HepG2 (cell line): ENCODE measurements around the gene RNF126. TPM values are rescaled to one million over a fixed set of nuclear protein-coding genes. Genes with fewer than 3 reads are reported as not detected.

ENCODE experiments used
- ATAC-seq: fragments of 200-7000 bp; cut with Tn5 transposase; 3 replicates; pipeline ENCODE4 v1.9.1; 2020; ENCODE audit warnings: mild to moderate bottlenecking, moderate library complexity
- BruUV-seq: library from RNA; stranded (reverse); fragments of 400-500 nt; replicated peaks from 2 replicates; lab custom pipeline; 2021; lab: Mats Ljungman, UMichigan
- CTCF ChIA-PET: fragments of 300-600 bp; formaldehyde crosslinking; extraction: SDS; loops from one replicate; lab custom pipeline; 2021; ENCODE audit warnings: low total read pairs, inconsistent platforms, low intra/inter-chr PET ratio; lab: Yijun Ruan, JAX
- POLR2A ChIA-PET: fragments of 350-600 bp; sonication (Branson Sonifier 250); formaldehyde crosslinking; loops from one replicate; lab custom pipeline; 2020; ENCODE audit warnings: antibody characterized with exemption, inconsistent platforms; lab: Yijun Ruan, JAX
- DNase-seq: peaks from one replicate; pipeline ENCODE4 v3.0.0-alpha.2; 2015; ENCODE audit warnings: low spot score
- FAIRE-seq: peaks from 3 replicates; lab custom pipeline; 2011; peaks lifted over from hg19 to GRCh38; lab: Jason Lieb, UNC
- H2AFZ ChIP-seq: one replicate; pipeline ENCODE4 v1.6.1; 2011; ENCODE audit warnings: low read length, inconsistent platforms
- H3K27ac ChIP-seq: fragments of 300-600 bp; 3 replicates; pipeline ENCODE4 v1.8.0; 2011; ENCODE audit warnings: mixed run types, mild to moderate bottlenecking, mixed read lengths, low read length, inconsistent platforms; ENCODE audit not compliant: insufficient read depth; ENCODE audit errors: extremely low read length
- H3K27me3 ChIP-seq, 2 experiments: fragments of 200-600 bp in 1 of 2; 2 replicates in 1 of 2; 3 replicates in 1 of 2; pipeline versions ENCODE4 v1.6.0 to v1.8.0; 2011; ENCODE audit warnings: low read length in 2 of 2, mild to moderate bottlenecking in 2 of 2, moderate library complexity in 2 of 2, inconsistent platforms in 1 of 2; ENCODE audit not compliant: insufficient read depth in 2 of 2, control insufficient read depth in 1 of 2
- H3K36me3 ChIP-seq, 2 experiments: fragments of 200-600 bp in 1 of 2; replicated peaks in 1 of 2; 2 replicates in 1 of 2; 3 replicates in 1 of 2; pipeline versions ENCODE4 v1.5.1 to v1.8.0; 2011; ENCODE audit warnings: low read length in 2 of 2, inconsistent platforms in 1 of 2; ENCODE audit not compliant: insufficient read depth in 2 of 2, control insufficient read depth in 1 of 2
- H3K4me1 ChIP-seq: 2 replicates; pipeline ENCODE4 v1.5.1; 2012; ENCODE audit warnings: low read length, inconsistent platforms; ENCODE audit not compliant: insufficient read depth
- H3K4me2 ChIP-seq: 2 replicates; pipeline ENCODE4 v1.6.0; 2011; ENCODE audit warnings: low read depth, low read length, inconsistent platforms
- H3K4me3 ChIP-seq, 3 experiments: fragments of 200-600 bp in 1 of 3; sonication (generic), shearing (Covaris generic) in 1 of 3; replicated peaks in 1 of 3; 2 replicates each; pipeline ENCODE4 v1.5.1; 2011 to 2016; ENCODE audit warnings: low read length in 3 of 3, inconsistent platforms in 2 of 3, low read depth in 2 of 3, mild to moderate bottlenecking in 2 of 3, control low read depth in 1 of 3, mixed read lengths in 1 of 3; ENCODE audit not compliant: insufficient read depth in 1 of 3
- H3K79me2 ChIP-seq: one replicate; pipeline ENCODE4 v1.6.1; 2011; ENCODE audit warnings: low read length, inconsistent platforms; ENCODE audit not compliant: insufficient read depth
- H3K9ac ChIP-seq: 2 replicates; pipeline ENCODE4 v1.6.0; 2011; ENCODE audit warnings: mild to moderate bottlenecking, low read depth, low read length, inconsistent platforms; ENCODE audit not compliant: insufficient read depth
- H3K9me3 ChIP-seq: 2 replicates; pipeline ENCODE4 v1.5.1; 2012; ENCODE audit warnings: mild to moderate bottlenecking, low read length
- H4K20me1 ChIP-seq: 2 replicates; pipeline ENCODE4 v1.6.0; 2011; ENCODE audit warnings: inconsistent platforms, mild to moderate bottlenecking, low read length, moderate library complexity; ENCODE audit not compliant: insufficient read depth
- ARHGAP35 ChIP-seq: sonication (generic); formaldehyde crosslinking; IDR thresholded peaks from 2 replicates; pipeline ENCODE4 v1.9.0; 2022; ENCODE audit warnings: mild to moderate bottlenecking, inconsistent platforms, moderate library complexity, missing genetic modification reagents, borderline replicate concordance
- FOXC1 ChIP-seq: sonication (generic); formaldehyde crosslinking; IDR thresholded peaks from 2 replicates; pipeline ENCODE4 v1.8.0; 2022; ENCODE audit warnings: mild to moderate bottlenecking, missing genetic modification reagents, borderline replicate concordance
- GLI4 ChIP-seq: sonication (generic); formaldehyde crosslinking; IDR thresholded peaks from 2 replicates; pipeline ENCODE4 v1.5.1; 2020; ENCODE audit warnings: missing genetic modification reagents, mild to moderate bottlenecking, moderate library complexity, borderline replicate concordance
- HNRNPL ChIP-seq: fragments of 200-400 bp; formaldehyde crosslinking; IDR thresholded peaks from 2 replicates; pipeline ENCODE4 v1.6.1; 2017; ENCODE audit warnings: mild to moderate bottlenecking, low read depth, low read length
- ZC3H13 ChIP-seq: sonication (generic); formaldehyde crosslinking; IDR thresholded peaks from 2 replicates; pipeline ENCODE4 v1.8.1; 2023; ENCODE audit warnings: mild to moderate bottlenecking, missing genetic modification reagents, moderate library complexity
- ZFP36L1 ChIP-seq: sonication (generic); formaldehyde crosslinking; IDR thresholded peaks from 2 replicates; pipeline ENCODE4 v1.8.0; 2022; ENCODE audit warnings: mild to moderate bottlenecking, missing genetic modification reagents, moderate library complexity
- ZNF777 ChIP-seq: sonication (generic); formaldehyde crosslinking; IDR thresholded peaks from 2 replicates; pipeline ENCODE4 v1.4.0; 2020; ENCODE audit warnings: missing genetic modification reagents
- ZNF839 ChIP-seq: sonication (generic); formaldehyde crosslinking; IDR thresholded peaks from 2 replicates; pipeline ENCODE4 v1.4.0; 2020; ENCODE audit warnings: missing genetic modification reagents, mild to moderate bottlenecking, borderline replicate concordance
- WGBS: methylation state at CpG from one replicate; pipeline ENCODE4 v1.1.6; 2017; ENCODE audit warnings: low lambda C conversion rate; 5-methylcytosine and 5-hydroxymethylcytosine counted together
- in situ Hi-C: cut with HindIII; loops from 2 replicates; pipeline ENCODE4 v1.10.0; 2017; ENCODE audit warnings: low pct_unique_long_range_greater_than_20kb; ENCODE audit not compliant: extremely low pct_ligation_motif_present
- intact Hi-C: fragments of 100-400 bp; cut with micrococcal nuclease; formaldehyde crosslinking; loops from one replicate; pipeline ENCODE4 v1.10.0; 2022; ENCODE audit not compliant: unreplicated experiment
- polyA plus RNA-seq, 8 experiments: library from polyadenylated mRNA; depleted of rRNA in 3 of 8; stranded (reverse) in 7 of 8; unstranded in 1 of 8; fragments of >200 nt; fragmentation: Illumina TruSeq in 4 of 8; extraction: Trizol in 4 of 8; gene quantifications; 2 replicates each; pipeline versions ENCODE4 v1.2.1 to v1.2.3, GENCODE V29; 2011 to 2016; ENCODE audit warnings: low read depth in 4 of 8, missing spikeins in 1 of 8, mixed read lengths in 1 of 8; ENCODE audit not compliant: insufficient read depth in 1 of 8
- total RNA-seq, 5 experiments: library from RNA; depleted of rRNA; stranded (reverse); fragments of >200 nt; fragmentation: Illumina TruSeq; extraction: Trizol; gene quantifications; 2 replicates each; pipeline ENCODE4 v1.2.3, GENCODE V29; 2016; ENCODE audit warnings: low read depth in 1 of 5
- TF ChIP-seq, protein P1 (sequence below), 2 experiments: sonication (generic) in 1 of 2; formaldehyde crosslinking in 1 of 2; IDR thresholded peaks; 2 replicates each; pipeline versions ENCODE4 v1.6.1 to v1.9.0; 2014 to 2022; ENCODE audit warnings: antibody characterized with exemption in 1 of 2, borderline replicate concordance in 1 of 2, inconsistent platforms in 1 of 2, low read depth in 1 of 2, missing genetic modification reagents in 1 of 2
- TF ChIP-seq, protein P2 (sequence below): sonication (generic); formaldehyde crosslinking; IDR thresholded peaks from 2 replicates; pipeline ENCODE4; 2020; ENCODE audit warnings: missing genetic modification reagents, mild to moderate bottlenecking, borderline replicate concordance

The RNF126 gene
- total and polyA plus RNA-seq, 2 of the 13 experiments (the other 11 are each of a cell fraction or from before 2014, with no cell fraction given) = 23.2 to 34.0 TPM

DNA sequence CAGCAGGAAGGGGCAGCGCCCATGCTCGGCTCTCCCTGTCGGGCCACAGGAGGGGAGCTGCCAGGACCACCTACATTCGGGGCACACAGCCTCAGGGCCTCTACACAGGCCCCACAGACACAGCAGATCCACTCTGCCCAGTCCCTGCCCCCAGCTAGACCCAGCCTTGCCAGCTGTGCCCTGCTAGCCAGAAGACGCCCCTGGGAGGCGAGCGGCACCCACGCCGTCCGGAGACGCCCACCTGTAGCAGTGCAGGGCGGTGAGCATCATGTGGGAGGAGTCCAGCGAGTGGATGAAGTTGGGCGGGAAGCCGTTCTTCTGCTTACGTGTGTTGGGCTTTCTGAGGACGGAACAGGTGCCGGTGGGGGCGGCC, 44.8 kb downstream of the RNF126 start:
- no peak for FAIRE-seq
- POLR2A ChIA-PET = no interaction called here
- no peak overlapping the region for H3K9ac ChIP-seq

DNA sequence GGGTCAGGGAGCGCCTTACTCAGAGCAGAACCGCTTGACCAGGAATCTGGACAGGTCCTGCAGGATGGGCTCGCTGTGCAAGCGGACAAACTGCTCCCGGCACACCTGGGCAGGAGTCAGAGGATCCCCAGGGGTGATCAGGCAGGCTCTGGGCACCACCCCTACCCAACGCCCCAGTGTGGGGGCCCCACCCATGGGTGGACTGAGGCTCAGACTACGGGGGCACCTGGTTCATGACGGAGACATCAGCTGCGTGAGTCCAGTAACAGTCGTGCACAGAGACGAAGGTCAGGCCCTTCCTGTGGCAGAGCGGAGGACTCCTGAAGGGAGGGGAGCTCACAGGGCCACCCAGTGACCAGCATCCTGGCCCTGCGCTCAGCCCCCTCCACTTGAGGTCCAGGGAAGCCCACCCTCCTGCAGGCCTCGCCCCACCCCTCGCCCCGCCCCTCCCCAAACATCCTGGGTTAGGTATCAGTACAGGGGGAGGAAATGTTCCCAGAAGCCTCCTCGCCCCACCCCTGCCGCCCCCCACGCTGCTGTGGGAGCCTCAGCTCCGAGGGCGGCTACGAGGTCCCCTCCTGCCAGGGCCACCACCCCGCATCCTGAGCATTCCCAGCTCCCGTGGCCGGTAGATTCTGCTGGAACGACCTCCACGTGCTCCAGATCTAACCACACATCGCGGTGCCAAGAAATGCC, 45.3 kb downstream of the RNF126 start:
- BruUV-seq = no TSS peak
- H3K79me2 ChIP-seq = no peaks in the 10 kb centered on the region
- H3K27me3 ChIP-seq = no peaks in the 10 kb centered on the region
- H3K36me3 ChIP-seq = peaks cover 9 to 25% of the 10 kb centered on the region in 2 experiments; a peak in 4 of 5 replicates
- H3K4me3 ChIP-seq = no peak overlapping the region
- CTCF ChIA-PET = no interaction called here
- H3K9me3 ChIP-seq = no peaks in the 10 kb centered on the region
- no peak overlapping the region for H3K9ac ChIP-seq
- ATAC-seq (peak; percentile 8; the same call in 1 of the 3 replicates), DNase-seq (no peak), FAIRE-seq (no peak)
- in situ Hi-C loops (no loop called here), intact Hi-C loops (no loop called here)
- H3K27ac ChIP-seq = no peak overlapping the region
- no peak overlapping the region for H2AFZ ChIP-seq
- H3K4me1 ChIP-seq = no peaks in the 10 kb centered on the region
- POLR2A ChIA-PET = interaction anchor here (0.6 kb wide), 1 partner anchor 101 kb away, joined by 3 read pairs; no protein-coding TSS in a partner anchor
- WGBS = 97% methylated on average over 14 of the region's 29 CpGs
- H4K20me1 ChIP-seq = no peaks in the 10 kb centered on the region
- no peak overlapping the region for H3K4me2 ChIP-seq
- TF ChIP-seq ZNF839 = no peak
- TF ChIP-seq, protein P1, sequence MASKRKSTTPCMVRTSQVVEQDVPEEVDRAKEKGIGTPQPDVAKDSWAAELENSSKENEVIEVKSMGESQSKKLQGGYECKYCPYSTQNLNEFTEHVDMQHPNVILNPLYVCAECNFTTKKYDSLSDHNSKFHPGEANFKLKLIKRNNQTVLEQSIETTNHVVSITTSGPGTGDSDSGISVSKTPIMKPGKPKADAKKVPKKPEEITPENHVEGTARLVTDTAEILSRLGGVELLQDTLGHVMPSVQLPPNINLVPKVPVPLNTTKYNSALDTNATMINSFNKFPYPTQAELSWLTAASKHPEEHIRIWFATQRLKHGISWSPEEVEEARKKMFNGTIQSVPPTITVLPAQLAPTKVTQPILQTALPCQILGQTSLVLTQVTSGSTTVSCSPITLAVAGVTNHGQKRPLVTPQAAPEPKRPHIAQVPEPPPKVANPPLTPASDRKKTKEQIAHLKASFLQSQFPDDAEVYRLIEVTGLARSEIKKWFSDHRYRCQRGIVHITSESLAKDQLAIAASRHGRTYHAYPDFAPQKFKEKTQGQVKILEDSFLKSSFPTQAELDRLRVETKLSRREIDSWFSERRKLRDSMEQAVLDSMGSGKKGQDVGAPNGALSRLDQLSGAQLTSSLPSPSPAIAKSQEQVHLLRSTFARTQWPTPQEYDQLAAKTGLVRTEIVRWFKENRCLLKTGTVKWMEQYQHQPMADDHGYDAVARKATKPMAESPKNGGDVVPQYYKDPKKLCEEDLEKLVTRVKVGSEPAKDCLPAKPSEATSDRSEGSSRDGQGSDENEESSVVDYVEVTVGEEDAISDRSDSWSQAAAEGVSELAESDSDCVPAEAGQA (IDR thresholded peaks at IDR 0.05; ENCODE audit: low read depth) = no peak
- TF ChIP-seq, protein P1 (CRISPR knock-in tag; IDR thresholded peaks at IDR 0.05; ENCODE audit: borderline replicate concordance) = no peak
- TF ChIP-seq, protein P2, sequence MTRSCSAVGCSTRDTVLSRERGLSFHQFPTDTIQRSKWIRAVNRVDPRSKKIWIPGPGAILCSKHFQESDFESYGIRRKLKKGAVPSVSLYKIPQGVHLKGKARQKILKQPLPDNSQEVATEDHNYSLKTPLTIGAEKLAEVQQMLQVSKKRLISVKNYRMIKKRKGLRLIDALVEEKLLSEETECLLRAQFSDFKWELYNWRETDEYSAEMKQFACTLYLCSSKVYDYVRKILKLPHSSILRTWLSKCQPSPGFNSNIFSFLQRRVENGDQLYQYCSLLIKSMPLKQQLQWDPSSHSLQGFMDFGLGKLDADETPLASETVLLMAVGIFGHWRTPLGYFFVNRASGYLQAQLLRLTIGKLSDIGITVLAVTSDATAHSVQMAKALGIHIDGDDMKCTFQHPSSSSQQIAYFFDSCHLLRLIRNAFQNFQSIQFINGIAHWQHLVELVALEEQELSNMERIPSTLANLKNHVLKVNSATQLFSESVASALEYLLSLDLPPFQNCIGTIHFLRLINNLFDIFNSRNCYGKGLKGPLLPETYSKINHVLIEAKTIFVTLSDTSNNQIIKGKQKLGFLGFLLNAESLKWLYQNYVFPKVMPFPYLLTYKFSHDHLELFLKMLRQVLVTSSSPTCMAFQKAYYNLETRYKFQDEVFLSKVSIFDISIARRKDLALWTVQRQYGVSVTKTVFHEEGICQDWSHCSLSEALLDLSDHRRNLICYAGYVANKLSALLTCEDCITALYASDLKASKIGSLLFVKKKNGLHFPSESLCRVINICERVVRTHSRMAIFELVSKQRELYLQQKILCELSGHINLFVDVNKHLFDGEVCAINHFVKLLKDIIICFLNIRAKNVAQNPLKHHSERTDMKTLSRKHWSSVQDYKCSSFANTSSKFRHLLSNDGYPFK (CRISPR knock-in tag) = no peak

More for the DNA sequence above, 44.8 kb downstream of the RNF126 start:
- no peaks in the 10 kb centered on the region for H3K4me1 ChIP-seq
- peaks cover 9 to 25% of the 10 kb centered on the region in 2 experiments; a peak in 4 of 5 replicates for H3K36me3 ChIP-seq
- no peak overlapping the region for H2AFZ ChIP-seq
- no peaks in the 10 kb centered on the region for H3K9me3 ChIP-seq
- no peaks in the 10 kb centered on the region for H3K27me3 ChIP-seq
- no peak for DNase-seq
- no peak for ATAC-seq
- no peak overlapping the region for H3K4me2 ChIP-seq
- WGBS = 97% methylated on average over 12 of the region's 19 CpGs
- H4K20me1 ChIP-seq = no peaks in the 10 kb centered on the region
- TSS peak; percentile 53 for BruUV-seq
- H3K4me3 ChIP-seq = no peak overlapping the region
- no peak overlapping the region for H3K27ac ChIP-seq
- no peaks in the 10 kb centered on the region for H3K79me2 ChIP-seq
- TF ChIP-seq ARHGAP35 (no peak), ZFP36L1 (no peak), ZC3H13 (CRISPR knock-in tag) (no peak), FOXC1 (CRISPR knock-in tag) (no peak), GLI4 (CRISPR knock-in tag) (no peak), ZNF777 (CRISPR knock-in tag) (no peak), HNRNPL (0 out of 2 replicates have a peak, but pooled peaks have one; percentile 19)
- intact Hi-C loops (no loop called here), in situ Hi-C loops (no loop called here)
- CTCF ChIA-PET = no interaction called here
